ENCODE measurements around the gene CYP24A1. TPM values are rescaled to one million over a fixed set of nuclear protein-coding genes. Genes with fewer than 3 reads are reported as not detected.

CYP24A1 gene
- total RNA-seq, 2 experiments from 2014 or later = not detected

GRCh38 chr20:54165014-54165413 is 8.8 kb downstream of the CYP24A1 start:
- Mint-ChIP-seq H3K36me3 (no peaks in the 10 kb centered on the region), H3K4me1 (no peaks in the 10 kb centered on the region), H3K9me3 (ENCODE audit: low read depth) (no peaks in the 10 kb centered on the region), H3K27ac (no peak overlapping the region), H3K4me3 (no peak overlapping the region), H3K27me3 (peaks cover 50% of the 10 kb centered on the region)
- no peak for ATAC-seq
- no peak for DNase-seq
- CTCF ChIA-PET = interaction anchor here (1.7 kb wide), 1 partner anchor 61 kb away, joined by 8 read pairs; no protein-coding TSS in a partner anchor

- ATAC-seq = no peak
- CTCF ChIA-PET = interaction anchor here (1.7 to 2.7 kb wide), 2 partner anchors 36 to 60 kb away, joined by 6 to 8 read pairs; no protein-coding TSS in a partner anchor
- DNase-seq = no peak
- Mint-ChIP-seq H3K27me3 (peaks cover 39% of the 10 kb centered on the region), H3K4me3 (no peak overlapping the region), H3K9me3 (ENCODE audit: low read depth) (no peaks in the 10 kb centered on the region), H3K27ac (no peak overlapping the region), H3K36me3 (no peaks in the 10 kb centered on the region), H3K4me1 (no peaks in the 10 kb centered on the region)
Observed at GRCh38 chr20:54163402-54163801, 10.4 kb downstream of the CYP24A1 start.

GRCh38 chr20:54162378-54163009 is 11.3 kb downstream of the CYP24A1 start:
- Mint-ChIP-seq H3K4me1 (no peaks in the 10 kb centered on the region), H3K27me3 (peaks cover 34% of the 10 kb centered on the region), H3K4me3 (no peak overlapping the region), H3K27ac (no peak overlapping the region), H3K36me3 (no peaks in the 10 kb centered on the region), H3K9me3 (ENCODE audit: low read depth) (no peaks in the 10 kb centered on the region)
- DNase-seq (no peak), ATAC-seq (no peak)
- CTCF ChIA-PET = interaction anchor here (2.7 kb wide), 1 partner anchor 37 kb away, joined by 6 read pairs; no protein-coding TSS in a partner anchor

GRCh38 chr20:54161821-54162149 is 12.0 kb downstream of the CYP24A1 start:
- DNase-seq (no peak), ATAC-seq (no peak)
- Mint-ChIP-seq H3K4me3 (no peak overlapping the region), H3K9me3 (ENCODE audit: low read depth) (no peaks in the 10 kb centered on the region), H3K36me3 (no peaks in the 10 kb centered on the region), H3K27ac (no peak overlapping the region), H3K4me1 (no peaks in the 10 kb centered on the region), H3K27me3 (peaks cover 33% of the 10 kb centered on the region)
- CTCF ChIA-PET = interaction anchor here (0.6 to 2.7 kb wide), 3 partner anchors 38 to 404 kb away, joined by 3 to 6 read pairs (median 4); no protein-coding TSS in a partner anchor

- DNase-seq (no peak), ATAC-seq (no peak)
- no peaks in the 10 kb centered on the region for H3K4me1 Mint-ChIP-seq
- no peaks in the 10 kb centered on the region for H3K9me3 Mint-ChIP-seq (ENCODE audit: low read depth)
- H3K36me3 Mint-ChIP-seq = no peaks in the 10 kb centered on the region
- CTCF ChIA-PET = interaction anchor here (0.6 to 0.7 kb wide), 2 partner anchors 67 to 403 kb away, joined by 3 to 4 read pairs; no protein-coding TSS in a partner anchor
- H3K27me3 Mint-ChIP-seq = peaks cover 30% of the 10 kb centered on the region
- no peak overlapping the region for H3K27ac Mint-ChIP-seq
- no peak overlapping the region for H3K4me3 Mint-ChIP-seq
Observed at GRCh38 chr20:54161008-54161820, 12.6 kb downstream of the CYP24A1 start.

- CTCF ChIA-PET = no interaction called here
- no peaks in the 10 kb centered on the region for H3K9me3 Mint-ChIP-seq (ENCODE audit: low read depth)
- no peak overlapping the region for H3K27ac Mint-ChIP-seq
- H3K36me3 Mint-ChIP-seq = no peaks in the 10 kb centered on the region
- H3K27me3 Mint-ChIP-seq = peaks cover 24% of the 10 kb centered on the region
- no peaks in the 10 kb centered on the region for H3K4me1 Mint-ChIP-seq
- no peak overlapping the region for H3K4me3 Mint-ChIP-seq
- ATAC-seq (no peak), DNase-seq (no peak)
Observed at GRCh38 chr20:54160065-54161007, 13.4 kb downstream of the CYP24A1 start.

- peaks cover 24% of the 10 kb centered on the region for H3K27me3 Mint-ChIP-seq
- H3K9me3 Mint-ChIP-seq (ENCODE audit: low read depth) = no peaks in the 10 kb centered on the region
- DNase-seq (no peak), ATAC-seq (no peak)
- no peak overlapping the region for H3K27ac Mint-ChIP-seq
- CTCF ChIA-PET = interaction anchor here (0.8 kb wide), 2 partner anchors 41 to 62 kb away, joined by 3 to 4 read pairs; no protein-coding TSS in a partner anchor
- no peak overlapping the region for H3K4me3 Mint-ChIP-seq
- no peaks in the 10 kb centered on the region for H3K36me3 Mint-ChIP-seq
- H3K4me1 Mint-ChIP-seq = no peaks in the 10 kb centered on the region
Observed at GRCh38 chr20:54158856-54159418, 14.8 kb downstream of the CYP24A1 start.

GRCh38 chr20:54158226-54158625 is 15.6 kb downstream of the CYP24A1 start:
- H3K4me3 Mint-ChIP-seq = no peak overlapping the region
- no peak overlapping the region for H3K27ac Mint-ChIP-seq
- H3K36me3 Mint-ChIP-seq = no peaks in the 10 kb centered on the region
- ATAC-seq (no peak), DNase-seq (no peak)
- H3K9me3 Mint-ChIP-seq (ENCODE audit: low read depth) = no peaks in the 10 kb centered on the region
- H3K27me3 Mint-ChIP-seq = peaks cover 24% of the 10 kb centered on the region
- no peaks in the 10 kb centered on the region for H3K4me1 Mint-ChIP-seq
- CTCF ChIA-PET = interaction anchor here (0.8 kb wide), 2 partner anchors 42 to 61 kb away, joined by 3 to 4 read pairs; no protein-coding TSS in a partner anchor

GRCh38 chr20:54156981-54157835 is 16.6 kb downstream of the CYP24A1 start:
- H3K4me3 Mint-ChIP-seq = no peak overlapping the region

GRCh38 chr20:54156522-54156921 is 17.3 kb downstream of the CYP24A1 start:
- Mint-ChIP-seq H3K4me3 (no peak overlapping the region), H3K9me3 (ENCODE audit: low read depth) (no peaks in the 10 kb centered on the region), H3K4me1 (no peaks in the 10 kb centered on the region), H3K27ac (no peak overlapping the region), H3K36me3 (no peaks in the 10 kb centered on the region), H3K27me3 (peaks cover 12% of the 10 kb centered on the region)
- no peak for ATAC-seq
- CTCF ChIA-PET = no interaction called here
- no peak for DNase-seq

More at GRCh38 chr20:54156981-54157835, 16.6 kb downstream of the CYP24A1 start:
- no peak overlapping the region for H3K27ac Mint-ChIP-seq
- DNase-seq (no peak), ATAC-seq (no peak)
- H3K9me3 Mint-ChIP-seq (ENCODE audit: low read depth) = no peaks in the 10 kb centered on the region
- no peaks in the 10 kb centered on the region for H3K4me1 Mint-ChIP-seq
- H3K36me3 Mint-ChIP-seq = no peaks in the 10 kb centered on the region
- CTCF ChIA-PET = no interaction called here
- peaks cover 17% of the 10 kb centered on the region for H3K27me3 Mint-ChIP-seq

GRCh38 chr20:54155736-54156317 is 18.0 kb downstream of the CYP24A1 start:
- Mint-ChIP-seq H3K4me3 (no peak overlapping the region), H3K9me3 (ENCODE audit: low read depth) (no peaks in the 10 kb centered on the region), H3K4me1 (no peaks in the 10 kb centered on the region), H3K36me3 (no peaks in the 10 kb centered on the region), H3K27me3 (peaks cover 12% of the 10 kb centered on the region), H3K27ac (no peak overlapping the region)
- no peak for DNase-seq
- ATAC-seq = no peak
- CTCF ChIA-PET = no interaction called here

GRCh38 chr20:54154439-54154838 is 19.3 kb downstream of the CYP24A1 start:
- H3K4me3 Mint-ChIP-seq = no peak overlapping the region
- CTCF ChIA-PET = no interaction called here
- DNase-seq (no peak), ATAC-seq (no peak)
- H3K4me1 Mint-ChIP-seq = no peaks in the 10 kb centered on the region
- no peaks in the 10 kb centered on the region for H3K9me3 Mint-ChIP-seq (ENCODE audit: low read depth)
- no peak overlapping the region for H3K27ac Mint-ChIP-seq
- no peaks in the 10 kb centered on the region for H3K36me3 Mint-ChIP-seq
- peaks cover 7% of the 10 kb centered on the region for H3K27me3 Mint-ChIP-seq

All from activated CD8-positive, alpha-beta memory T cell treated with anti-CD3 and anti-CD28 coated beads, Interleukin-2, amount 10 ng/mL, durations not matched to agents 7 days and 5 days (primary cell).